Kidney epithelial cell (primary cell): ENCODE results near the gene NAA25. TPM values are rescaled to one million over a fixed set of nuclear protein-coding genes. Genes with fewer than 3 reads are reported as not detected.

Source experiments
- DNase-seq: peaks from one replicate; pipeline ENCODE4 v3.0.0-alpha.2; 2010; ENCODE audit warnings: low read depth
- H3K27me3 ChIP-seq: 2 replicates; pipeline ENCODE4 v1.6.0; 2011; ENCODE audit warnings: low read length; ENCODE audit not compliant: control insufficient read depth, insufficient read depth
- H3K36me3 ChIP-seq: 2 replicates; pipeline ENCODE4 v1.5.1; 2011; ENCODE audit warnings: low read length; ENCODE audit not compliant: control insufficient read depth, insufficient read depth
- H3K4me3 ChIP-seq: 2 replicates; pipeline ENCODE4 v1.5.1; 2011; ENCODE audit warnings: low read depth, mild to moderate bottlenecking, control low read depth, low read length
- CTCF ChIP-seq: IDR thresholded peaks from 2 replicates; pipeline ENCODE4 v1.5.1; 2011; ENCODE audit warnings: mild to moderate bottlenecking, moderate library complexity, low read length, control low read depth, inconsistent platforms; ENCODE audit not compliant: insufficient read depth, poor library complexity, severe bottlenecking
- total RNA-seq: library from RNA; depleted of rRNA; stranded (reverse); fragments of >200 nt; gene quantifications from 2 replicates; pipeline ENCODE4 v1.2.3, GENCODE V29; 2015

The NAA25 gene
- total RNA-seq, 1 donor from 2014 or later: 17.2 TPM

DNA sequence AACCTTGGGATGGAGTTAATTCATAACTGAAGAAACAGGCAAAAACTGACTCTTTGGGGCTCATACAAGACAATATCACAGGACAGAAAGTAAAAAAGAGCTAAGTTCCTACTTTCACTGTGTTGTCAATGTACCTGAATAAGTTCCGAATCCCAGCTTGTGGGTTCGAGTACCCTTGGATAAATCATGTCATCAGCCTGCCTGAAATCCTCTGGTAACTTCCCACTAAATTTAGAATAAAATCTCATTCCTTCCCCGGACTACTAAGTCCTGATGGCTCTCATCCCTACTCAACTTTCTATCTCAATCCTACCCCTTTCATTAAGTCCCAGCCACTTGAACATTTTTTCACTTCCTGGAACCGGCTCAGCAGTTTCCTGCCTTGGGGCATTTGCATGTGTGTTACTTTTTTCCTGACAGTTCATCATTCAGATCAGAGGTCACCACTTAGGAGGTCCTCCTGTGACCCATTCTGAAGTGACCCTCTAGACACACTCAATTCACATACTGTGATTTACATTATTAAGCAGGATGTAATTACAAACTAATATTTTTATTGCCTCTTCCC lies 82.7 kb downstream of the NAA25 start:
- TF ChIP-seq CTCF: no peak
- no peaks in the 10 kb centered on the region for H3K27me3 ChIP-seq
- DNase-seq: no peak
- H3K4me3 ChIP-seq: no peak overlapping the region
- H3K36me3 ChIP-seq: peaks cover 1% of the 10 kb centered on the region

DNA sequence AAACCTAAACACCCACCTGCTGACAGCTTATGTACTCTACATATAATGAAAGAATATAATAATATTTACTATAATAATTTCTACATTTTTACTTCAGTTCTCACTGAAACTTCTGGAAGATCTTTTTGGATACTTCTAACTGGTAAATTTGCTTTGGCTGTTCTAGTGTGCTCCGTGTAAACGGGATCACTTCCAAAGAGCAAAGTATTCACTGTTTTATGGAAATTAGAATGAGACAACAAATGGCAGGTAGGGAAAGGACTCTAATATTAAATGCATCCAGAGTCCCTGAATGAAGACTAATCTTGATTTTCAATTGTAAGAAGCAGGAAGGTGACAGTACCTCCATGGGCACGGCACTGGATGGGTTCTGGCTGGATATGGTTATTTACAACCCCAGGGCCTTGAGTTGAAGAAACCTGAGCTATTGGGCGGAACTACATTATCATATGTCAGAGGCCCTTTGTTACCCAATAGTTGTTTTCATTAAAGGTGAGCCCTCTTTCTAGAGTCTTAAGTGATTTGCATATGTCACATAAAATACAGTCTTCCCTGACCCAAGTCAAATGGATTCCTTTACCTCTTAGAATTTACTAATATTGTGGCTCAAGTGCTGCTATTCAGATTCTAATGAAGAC lies 84.7 kb downstream of the NAA25 start:
- Histone ChIP-seq H3K4me3 (no peak overlapping the region), H3K36me3 (peaks cover 1% of the 10 kb centered on the region)

DNA sequence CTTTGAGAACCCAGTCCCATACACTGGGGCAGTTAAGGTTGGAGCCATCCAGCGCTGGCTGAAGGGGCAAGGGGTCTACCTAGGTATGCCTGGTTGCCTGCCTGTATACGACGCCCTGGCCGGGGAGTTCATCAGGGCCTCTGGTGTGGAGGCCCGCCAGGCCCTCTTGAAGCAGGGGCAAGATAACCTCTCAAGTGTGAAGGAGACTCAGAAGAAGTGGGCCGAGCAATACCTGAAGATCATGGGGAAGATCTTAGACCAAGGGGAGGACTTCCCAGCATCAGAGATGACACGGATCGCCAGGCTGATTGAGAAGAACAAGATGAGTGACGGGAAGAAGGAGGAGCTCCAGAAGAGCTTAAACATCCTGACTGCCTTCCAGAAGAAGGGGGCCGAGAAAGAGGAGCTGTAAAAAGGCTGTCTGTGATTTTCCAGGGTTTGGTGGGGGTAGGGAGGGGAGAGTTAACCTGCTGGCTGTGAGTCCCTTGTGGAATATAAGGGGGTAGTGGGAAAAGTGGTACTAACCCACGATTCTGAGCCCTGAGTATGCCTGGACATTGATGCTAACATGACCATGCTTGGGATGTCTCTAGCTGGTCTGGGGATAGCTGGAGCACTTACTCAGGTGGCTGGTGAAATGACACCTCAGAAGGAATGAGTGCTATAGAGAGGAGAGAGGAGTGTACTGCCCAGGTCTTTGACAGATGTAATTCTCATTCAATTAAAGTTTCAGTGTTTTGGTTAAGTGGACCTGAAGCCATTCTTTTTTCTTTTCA lies 86.2 kb downstream of the NAA25 start:
- no peak for TF ChIP-seq CTCF
- Histone ChIP-seq H3K27me3 (no peaks in the 10 kb centered on the region), H3K36me3 (peaks cover 1% of the 10 kb centered on the region), H3K4me3 (no peak overlapping the region)
- no peak for DNase-seq

More for the DNA sequence above, 84.7 kb downstream of the NAA25 start:
- no peak for TF ChIP-seq CTCF
- H3K27me3 ChIP-seq: no peaks in the 10 kb centered on the region
- DNase-seq: no peak

GRCh38 chr12:112020947-112021457 lies 87.6 kb downstream of the NAA25 start:
- no peak for TF ChIP-seq CTCF
- H3K27me3 ChIP-seq: no peaks in the 10 kb centered on the region
- DNase-seq: no peak
- H3K36me3 ChIP-seq: peaks cover 1% of the 10 kb centered on the region
- no peak overlapping the region for H3K4me3 ChIP-seq

GRCh38 chr12:112018571-112019237 lies 89.9 kb downstream of the NAA25 start:
- DNase-seq: no peak
- no peak for TF ChIP-seq CTCF

More at GRCh38 chr12:112018571-112019237, 89.9 kb downstream of the NAA25 start:
- Histone ChIP-seq H3K36me3 (peaks cover 1% of the 10 kb centered on the region), H3K27me3 (no peaks in the 10 kb centered on the region), H3K4me3 (no peak overlapping the region)
